Measurements from ENCODE around the gene CKAP2L.
A peak's percentile ranks its signal among the peaks of the same experiment; 100 is the strongest.

Gene CKAP2L, protein sequence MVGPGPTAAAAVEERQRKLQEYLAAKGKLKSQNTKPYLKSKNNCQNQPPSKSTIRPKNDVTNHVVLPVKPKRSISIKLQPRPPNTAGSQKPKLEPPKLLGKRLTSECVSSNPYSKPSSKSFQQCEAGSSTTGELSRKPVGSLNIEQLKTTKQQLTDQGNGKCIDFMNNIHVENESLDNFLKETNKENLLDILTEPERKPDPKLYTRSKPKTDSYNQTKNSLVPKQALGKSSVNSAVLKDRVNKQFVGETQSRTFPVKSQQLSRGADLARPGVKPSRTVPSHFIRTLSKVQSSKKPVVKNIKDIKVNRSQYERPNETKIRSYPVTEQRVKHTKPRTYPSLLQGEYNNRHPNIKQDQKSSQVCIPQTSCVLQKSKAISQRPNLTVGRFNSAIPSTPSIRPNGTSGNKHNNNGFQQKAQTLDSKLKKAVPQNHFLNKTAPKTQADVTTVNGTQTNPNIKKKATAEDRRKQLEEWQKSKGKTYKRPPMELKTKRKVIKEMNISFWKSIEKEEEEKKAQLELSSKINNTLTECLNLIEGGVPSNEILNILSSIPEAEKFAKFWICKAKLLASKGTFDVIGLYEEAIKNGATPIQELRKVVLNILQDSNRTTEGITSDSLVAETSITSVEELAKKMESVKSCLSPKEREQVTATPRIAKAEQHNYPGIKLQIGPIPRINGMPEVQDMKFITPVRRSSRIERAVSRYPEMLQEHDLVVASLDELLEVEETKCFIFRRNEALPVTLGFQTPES

DNA sequence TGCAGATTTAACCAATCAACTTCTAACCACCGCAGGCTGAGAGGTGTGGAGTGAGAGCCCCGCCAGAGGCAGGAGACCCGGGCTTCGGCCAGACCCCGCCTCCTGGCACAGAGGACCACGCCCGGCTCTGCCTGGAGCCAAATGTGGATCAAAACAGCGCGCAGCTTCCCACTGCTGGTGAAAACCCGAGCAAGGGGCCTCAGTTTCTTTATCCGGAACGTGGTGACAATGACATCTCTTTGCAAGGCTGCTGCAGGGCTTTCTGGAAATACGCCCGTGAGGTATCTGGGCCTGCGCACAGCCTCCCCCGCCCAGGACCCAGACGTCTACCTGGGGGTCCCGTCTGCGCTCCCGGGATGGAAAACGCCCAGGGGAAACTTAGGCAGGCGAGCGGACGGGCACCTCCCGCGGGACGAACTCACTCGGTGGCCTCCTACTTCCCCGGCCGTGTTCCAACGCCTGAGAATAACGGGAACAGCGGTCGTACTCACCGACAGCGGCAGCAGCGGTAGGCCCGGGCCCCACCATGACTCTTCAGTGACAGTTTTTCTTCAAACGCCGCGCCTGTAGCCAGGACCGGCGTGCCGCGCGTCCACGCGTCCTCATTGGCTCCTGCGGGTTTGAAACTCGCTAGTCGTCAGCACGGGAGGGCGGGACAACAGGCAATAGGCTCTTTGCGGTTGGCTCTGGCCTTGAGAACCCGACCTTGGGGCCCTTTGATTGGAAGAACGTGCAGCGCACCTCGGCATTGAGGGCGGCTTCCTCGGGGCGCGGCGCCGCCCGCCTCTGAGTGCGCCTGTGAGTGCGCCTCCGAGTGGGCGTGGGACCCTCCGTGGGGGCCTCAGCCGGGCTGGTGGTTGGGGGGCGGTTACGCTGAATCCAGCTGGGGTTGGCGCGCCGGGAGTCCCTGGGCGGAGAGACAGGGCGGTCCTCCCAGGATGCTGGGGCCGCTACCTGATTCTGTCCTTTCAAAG is at the start of gene CKAP2L:
CKAP2L (minus strand) TSS at position 539 of the 974 bp plus-strand sequence; CDS start at position 528, 11 bp downstream.
- DNase-seq, result peak; percentile 97

DNA sequence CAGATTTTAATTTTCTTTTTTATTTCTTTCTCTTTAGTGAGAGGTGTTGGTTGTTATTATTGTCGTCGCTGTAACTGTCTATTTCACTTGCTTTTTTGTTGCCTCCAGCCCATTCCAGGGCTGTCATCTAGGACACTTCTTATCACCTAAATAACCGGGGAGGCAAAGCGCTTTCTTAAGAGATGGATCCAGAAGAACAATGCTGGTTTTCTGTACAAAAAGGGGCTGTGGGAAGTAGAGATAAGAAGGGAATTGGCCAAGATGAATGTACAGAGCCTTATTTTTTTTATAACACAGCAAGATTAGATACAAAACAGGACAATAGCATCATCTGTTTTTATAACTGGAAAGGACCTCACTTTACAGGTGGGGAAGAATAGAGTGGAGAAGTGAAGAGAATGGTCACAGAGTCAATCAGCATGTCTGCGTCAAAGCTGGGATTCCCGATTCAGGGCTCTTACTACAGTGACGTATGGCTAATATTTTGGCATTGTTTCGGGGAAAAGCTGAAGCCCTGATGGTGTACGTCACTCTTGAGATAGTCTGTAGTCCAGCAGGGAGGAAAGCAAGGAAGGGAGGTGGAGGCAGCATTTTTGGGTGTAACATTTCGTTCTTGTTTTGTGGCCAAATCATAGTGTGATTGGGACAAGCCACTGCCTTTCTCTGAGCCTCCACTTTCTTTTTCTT is 49.0 kb upstream of the CKAP2L start:
- no peak for DNase-seq

DNA sequence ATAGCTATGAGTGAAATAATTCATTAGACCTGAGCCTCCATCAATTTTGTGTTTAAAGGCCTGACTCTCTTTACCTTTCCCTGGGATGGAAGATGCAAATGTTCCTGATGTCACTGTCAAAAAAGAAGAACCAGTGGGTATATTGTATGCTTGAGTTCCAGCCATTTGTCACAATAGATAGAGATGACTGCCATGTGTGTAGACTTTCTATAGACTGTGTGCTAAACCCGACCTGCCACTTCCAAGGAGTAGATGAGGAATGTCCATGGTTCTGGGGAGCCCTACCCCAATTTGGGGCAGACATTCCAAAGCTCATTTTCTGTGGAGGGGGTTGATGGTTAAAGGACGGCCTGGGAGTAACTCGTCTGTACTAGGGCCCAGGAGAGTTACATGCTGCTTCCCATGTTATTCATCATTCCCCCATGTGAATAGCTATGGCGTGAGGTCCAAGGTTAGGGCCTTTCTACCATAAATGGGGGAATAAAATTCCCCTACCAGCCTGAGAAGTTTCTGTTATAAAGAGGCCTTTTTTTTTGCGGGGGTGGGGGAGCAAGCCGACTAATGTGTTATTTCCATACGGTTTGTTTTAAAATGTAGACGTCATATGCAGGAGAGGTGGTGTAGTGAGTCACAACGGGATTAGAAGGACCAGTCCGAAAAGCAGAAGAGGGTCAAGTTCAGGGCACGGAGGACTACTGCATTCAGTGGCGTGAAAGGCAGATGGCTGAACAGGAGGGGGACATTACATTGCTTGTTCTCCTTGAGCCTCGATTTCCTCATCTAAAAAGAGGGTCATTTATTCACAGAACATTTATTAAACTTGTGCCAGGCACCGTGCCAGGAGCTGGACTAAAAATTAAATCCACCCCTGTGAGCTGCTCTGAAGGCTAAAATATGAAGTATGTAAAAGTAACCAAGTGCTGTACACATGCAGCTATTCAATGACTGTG is 48.2 kb upstream of the CKAP2L start:
- no peak for DNase-seq

DNA sequence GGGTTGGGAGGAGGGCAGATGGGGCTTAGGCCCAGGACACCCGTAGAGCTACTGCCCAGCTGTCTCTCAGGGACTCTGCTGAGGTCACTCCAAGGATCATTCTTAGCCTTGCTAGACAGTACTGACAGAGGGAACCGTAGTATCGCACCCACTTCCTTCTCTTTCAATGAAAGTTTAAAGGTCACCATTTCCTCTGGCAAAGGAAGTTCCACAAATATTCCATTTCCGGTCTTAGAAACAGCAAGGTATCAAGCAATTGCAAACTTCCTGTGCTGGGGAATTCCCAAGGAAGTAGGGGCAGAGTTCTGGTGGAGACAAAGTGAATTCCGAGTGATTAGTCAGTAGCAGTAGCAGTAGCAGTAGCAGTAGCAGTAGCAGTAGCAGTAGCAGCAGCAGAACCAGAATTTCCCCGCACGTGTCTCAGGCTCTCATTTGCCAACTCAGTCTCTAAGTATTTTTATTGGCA is 47.5 kb upstream of the CKAP2L start:
- no peak for DNase-seq

DNA sequence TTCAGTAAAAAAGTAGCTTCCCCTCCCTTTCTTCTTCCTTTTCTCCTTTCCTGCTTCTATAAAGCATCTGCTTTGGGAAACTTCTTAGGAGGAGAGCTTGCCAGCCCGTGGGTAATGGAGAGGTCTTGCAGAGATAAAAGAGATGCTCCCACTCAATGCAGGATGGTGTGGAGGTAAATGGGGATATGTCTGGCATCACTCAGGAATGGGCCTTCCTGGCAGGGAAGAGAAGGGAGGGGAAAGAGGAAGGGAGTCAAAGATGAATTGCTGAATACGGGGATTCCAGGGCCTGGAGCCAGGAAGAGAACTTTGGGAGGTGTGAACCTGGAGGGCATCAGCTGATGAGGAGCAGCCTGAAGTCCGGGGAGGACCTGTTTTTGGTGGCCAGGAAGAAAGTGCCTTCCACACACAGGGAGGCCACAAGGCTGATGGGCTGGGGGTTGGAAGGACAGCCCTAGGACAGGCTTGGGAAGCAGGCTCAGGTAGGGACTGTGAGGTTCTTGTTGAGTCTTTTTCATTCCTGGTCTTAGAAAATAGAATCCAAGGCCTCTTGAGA is 46.9 kb upstream of the CKAP2L start:
- no peak for DNase-seq

DNA sequence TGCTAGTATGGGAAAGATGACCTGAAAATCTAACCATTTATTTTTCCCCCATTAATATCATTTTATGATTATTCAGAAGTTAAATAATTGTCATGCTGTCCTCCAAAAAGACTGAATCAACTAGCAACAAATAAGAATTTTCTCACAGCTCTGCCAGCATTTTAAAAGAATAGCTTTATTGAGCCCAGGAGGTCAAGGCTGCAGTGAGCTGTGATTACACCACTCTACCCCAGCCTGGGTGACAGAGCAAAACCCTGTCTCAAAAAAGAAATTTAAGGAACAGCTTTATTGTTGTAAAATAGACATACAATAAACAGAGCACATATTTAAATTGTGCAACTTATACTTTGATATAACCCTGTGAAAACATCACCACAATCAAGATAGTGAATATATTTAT is 44.7 kb upstream of the CKAP2L start:
- DNase-seq, result no peak

DNA sequence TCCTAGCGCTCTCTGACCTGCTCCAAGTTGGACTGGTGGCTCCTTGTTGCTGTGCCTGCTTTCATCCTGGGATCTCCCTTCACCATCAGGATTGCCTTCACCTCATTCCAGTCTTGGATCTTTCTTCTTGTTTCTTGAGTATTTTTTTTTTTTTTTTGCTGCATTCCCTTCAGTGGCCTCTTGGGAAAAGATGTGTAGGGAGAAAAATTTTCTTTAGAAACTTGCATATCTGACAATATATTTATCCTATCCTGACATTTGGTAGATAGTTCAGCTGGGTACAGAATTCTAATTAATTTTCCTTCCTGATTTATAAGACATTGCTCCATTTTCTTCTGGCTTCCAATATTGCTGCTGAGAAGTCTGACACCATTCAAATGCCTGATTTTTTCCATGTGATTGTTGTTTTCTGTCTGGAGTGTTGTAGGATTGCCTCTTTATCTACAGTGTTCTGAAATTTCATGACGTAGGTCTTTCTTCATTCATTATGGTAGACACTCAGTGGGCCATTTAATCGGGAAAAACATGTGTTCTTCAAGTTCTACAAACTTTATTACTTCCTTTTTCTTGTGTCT is 42.9 kb upstream of the CKAP2L start:
- DNase-seq, result no peak

DNA sequence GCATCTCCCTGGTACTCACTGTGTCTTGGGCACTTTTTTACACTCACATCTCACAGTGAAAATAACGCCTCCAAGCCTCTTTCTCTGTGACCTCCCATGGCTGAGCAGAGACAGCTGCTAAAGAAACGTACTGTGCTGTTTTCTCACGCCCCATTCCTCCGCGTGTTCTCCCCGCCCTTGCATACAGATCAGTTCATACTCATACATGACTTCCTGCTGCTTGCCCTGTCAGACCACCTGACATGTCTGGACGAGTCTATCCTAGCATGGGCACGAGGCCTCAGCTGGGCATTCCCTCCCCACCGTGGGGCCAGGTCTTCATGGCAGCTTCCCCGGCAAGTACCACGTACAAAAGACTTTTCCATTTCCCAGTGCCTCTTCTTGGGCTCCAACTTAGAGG is 41.1 kb upstream of the CKAP2L start:
- no peak for DNase-seq

DNA sequence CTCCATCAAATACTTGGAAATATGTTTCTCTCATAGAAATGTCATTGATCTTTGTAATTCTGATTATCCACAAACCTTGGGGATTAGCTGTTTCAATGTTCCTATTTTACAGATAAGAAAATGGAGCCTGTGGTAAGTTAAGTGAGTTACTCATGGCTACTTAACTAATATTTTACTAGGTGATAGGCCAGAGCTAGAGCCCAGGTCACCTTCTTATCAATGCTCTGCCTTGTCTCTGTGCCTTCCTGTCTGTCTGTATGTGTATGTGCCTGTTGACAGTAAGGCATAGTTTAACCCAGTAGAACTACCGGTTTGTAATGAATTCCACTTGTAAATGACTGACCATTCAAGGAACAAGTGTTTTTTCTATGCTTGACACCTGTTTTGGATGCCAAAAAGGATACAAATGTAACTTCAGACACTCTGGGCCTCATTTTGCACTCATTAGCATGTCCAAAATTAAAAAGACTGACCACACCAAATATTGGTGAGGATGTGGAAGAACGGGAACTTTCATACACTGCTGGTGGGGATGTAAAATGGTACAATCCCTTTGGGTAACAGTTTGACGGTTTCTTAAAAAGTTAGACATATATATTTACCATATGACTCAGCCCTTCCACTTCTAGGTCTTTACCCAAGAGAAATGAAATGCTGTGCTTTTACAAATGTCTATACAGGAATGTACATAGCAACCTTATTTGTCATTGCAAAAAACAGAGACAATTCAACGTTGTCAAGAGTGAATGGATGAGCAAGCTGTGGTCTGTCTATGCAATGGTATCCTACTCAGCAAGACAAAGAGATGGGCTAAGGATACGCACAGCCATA is 39.5 kb upstream of the CKAP2L start:
- DNase-seq, result no peak

DNA sequence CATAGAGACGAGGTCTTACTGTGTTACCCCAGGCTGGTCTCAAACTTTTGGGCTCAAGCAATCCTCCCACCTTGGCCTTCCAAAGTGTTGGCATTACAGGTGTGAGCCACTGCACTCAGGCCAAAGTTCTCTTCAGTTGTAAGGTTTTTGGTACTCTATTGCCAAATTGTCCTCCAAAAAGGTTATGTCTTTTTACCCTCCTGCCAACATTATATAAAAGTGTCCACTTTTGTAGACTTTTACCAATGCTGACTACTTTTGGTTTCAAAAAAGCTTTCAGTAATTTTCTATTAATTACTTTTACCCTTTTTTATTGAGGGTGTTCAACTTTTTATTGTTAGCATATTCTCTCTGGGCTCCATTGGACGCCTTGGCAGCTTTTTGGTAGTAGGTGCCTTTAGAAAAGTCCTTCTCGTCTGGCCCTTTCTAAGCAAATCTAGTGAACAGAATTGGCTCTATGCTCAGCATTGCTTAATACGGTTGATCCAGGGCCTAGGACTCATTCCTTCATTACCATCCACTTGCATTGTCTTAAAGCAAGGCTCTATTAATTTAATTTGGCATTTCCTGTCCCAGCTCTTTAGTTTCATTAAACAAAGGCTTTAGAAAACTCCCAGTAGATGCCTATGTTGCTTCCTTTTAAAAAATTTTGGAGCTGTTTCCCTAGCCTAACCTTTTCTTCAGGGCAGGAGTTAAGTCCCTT is 36.6 kb upstream of the CKAP2L start:
- no peak for DNase-seq

DNA sequence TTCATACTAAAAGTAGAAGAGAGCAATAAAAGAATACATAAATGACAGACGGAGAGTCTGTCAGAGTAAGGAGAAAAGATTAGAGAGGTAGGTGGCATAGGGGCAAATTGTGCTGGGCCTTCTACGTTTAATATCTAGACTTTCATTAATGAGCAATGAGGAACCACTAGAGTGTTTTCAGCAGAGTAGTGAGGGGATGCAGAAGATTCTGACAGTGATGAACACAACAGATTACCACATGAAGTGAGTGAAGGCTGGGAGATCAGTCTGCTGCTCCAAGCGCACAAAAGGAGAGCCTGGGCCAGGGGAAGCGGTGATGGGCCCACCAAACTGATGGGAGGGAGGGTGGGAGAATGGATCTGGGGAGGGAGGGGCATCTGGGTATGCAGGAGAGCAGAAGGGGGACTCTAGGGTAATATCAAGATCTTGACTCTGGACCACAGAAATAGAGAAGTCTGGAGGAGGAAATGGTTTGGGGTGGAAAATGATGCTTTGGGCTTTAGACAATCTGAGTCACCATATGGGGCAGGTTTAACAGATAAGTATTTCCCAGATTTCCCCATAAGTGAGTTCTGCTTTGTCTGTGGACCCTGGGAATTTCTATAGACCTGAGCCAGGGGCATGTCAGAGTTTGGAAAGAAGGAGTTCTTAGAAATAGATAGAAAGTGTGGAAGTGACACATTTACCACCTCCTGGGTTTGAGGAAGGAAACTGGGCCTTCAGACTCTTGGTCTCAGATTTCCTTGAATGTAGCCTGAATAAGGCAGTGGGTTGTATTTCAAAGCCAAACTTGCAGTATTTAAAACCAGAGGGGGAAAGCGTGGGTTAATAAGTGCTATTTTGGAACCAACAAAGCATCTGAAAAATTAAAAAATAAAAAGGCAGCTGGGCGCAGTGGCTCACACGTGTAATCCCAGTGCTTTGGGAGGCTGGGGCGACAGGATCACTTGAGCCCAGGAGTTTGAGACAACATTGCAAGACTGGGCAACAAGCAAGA is 34.9 kb upstream of the CKAP2L start:
- DNase-seq, result no peak

DNA sequence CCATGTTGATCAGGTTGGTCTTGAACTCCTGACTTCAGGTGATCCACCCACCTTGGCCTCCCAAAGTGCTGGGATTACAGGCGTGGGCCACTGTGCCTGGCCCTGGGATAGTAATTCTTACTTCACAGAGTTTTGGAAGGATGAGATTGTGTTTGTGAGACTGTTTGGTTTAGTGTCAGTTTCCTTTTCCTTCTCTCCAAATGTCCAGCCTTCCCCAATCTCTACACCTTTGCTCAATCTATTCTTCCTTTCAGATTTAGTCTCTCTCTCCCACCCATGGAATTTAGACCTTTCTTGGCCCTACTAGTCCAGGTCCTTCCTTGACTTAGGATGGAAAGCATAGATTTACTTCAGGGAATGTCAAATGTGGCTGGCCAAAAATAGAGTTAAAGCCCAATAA is 32.1 kb upstream of the CKAP2L start:
- no peak for DNase-seq

DNA sequence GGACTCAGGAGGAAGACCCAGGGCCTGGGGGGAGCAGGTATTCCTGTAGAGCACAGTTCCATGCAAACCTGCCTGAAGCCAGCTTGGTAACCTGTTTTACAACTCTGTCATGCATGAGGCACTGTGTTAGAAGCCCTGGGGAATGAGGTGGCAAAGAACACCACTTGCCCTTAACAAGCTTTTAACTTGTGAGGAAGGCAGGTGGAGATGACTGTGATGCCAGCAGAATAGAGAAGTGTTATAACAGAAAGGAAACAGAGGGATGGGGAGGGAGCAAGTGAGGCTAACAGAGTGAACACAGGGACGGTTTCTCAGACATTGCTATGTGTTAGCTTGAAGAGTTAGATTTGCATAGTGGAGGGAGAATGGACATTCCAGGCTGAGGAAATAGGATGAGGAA is 31.4 kb upstream of the CKAP2L start:
- DNase-seq, result peak; percentile 9

DNA sequence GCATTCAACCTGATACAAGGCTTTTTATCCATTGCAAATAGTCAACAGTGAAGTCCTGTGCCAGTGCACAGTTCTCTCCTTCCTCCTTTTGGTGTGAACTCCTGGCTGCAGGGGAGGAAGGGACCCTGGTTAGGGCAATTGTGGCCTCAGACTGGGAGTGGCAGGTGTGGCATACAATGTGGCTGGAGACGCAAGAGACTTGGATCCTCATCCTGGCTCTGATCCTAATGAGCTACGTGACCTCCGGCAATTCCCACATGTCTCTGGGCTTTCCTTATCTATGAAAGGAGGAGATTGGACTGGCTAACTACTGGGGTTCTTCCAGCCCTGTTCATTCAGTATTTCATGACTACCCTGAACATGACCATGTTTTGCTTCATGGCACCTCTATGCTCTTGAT is 30.4 kb upstream of the CKAP2L start:
- DNase-seq, result no peak

DNA sequence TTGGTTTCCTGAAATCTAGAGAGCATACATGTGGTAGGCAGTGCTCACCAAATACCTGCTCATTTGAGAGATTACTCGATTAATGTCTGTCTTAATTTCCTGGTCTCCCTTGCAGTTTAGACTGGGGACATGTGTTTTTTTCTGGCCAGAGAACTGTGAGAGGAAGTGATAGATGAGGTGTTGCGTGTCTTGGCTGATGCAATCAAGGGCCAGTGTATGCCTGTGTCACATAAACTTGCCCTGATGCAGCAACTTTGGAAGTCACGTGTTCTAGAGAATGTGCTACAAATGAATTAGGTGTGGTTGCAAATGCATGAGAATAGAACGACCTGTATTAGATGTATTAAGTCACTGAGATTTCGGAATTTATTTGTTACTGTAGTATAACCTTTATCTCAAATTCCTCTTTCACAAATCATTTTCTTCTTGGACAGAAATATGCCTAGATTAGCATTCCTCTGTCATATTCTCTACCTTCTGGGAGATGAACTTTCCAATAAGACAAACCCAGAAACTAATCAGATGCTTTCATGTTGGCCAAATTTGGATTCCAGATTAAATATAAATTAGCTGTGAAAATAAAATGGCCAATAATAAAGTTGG is 29.8 kb upstream of the CKAP2L start:
- no peak for DNase-seq

DNA sequence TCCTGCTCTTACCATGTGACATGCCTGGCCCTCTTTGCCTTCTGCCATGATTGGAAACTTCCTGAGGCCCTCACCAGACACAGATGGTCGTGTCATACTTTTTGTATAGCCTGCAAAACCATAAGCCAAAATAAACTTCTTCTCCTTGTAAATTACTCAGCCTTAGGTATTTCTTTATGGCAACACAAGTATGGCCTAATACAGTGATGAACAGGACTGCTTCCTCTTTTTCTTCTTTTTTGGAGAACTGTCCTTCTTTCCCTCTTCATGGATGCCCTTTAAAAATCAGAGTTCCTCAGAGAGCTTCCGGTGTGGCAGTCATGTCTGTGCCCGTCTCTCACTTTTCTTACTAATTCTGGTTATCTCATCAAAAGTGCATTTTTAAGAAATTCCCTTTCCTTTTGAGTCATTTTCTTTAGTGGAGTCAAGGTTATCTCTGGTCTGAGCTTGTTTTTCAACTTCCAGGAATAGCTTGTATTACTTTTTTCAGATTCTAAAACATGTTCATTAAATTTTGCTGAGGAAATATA is 29.1 kb upstream of the CKAP2L start:
- no peak for DNase-seq

DNA sequence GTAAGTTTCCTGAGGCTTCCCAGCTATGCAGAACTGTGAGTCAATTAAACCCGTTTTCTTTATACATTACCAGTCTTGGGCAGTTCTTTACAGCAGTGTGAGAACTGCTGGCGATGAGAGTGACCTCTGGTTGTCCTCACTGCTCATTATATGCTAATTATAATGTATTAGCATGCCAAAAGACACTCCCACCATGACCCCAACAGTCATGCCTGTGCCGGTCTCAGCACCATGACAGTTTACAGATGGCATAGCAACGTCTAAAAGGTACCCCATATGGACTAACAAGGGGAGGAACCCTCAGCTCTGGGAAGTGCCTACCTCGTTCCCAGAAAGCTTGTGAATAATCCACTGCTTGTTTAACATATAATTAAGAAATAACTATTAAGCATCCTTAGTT is 28.0 kb upstream of the CKAP2L start:
- no peak for DNase-seq
